NCI-H524 treated with DMSO at 0.1 percent for 48 hours (cell line): ENCODE measurements around the gene FARS2.

Source experiments
- DNase-seq: peaks from one replicate; lab custom pipeline; 2025; lab: John Stamatoyannopoulos, UW

FARS2 gene

GRCh38 chr6:5587648-5588047, 326.3 kb downstream of the FARS2 start:
- no peak for DNase-seq

GRCh38 chr6:5589422-5590141, 328.3 kb downstream of the FARS2 start:
- no peak for DNase-seq

- no peak for DNase-seq
These were observed 328.9 kb downstream of the FARS2 start for GRCh38 chr6:5590187-5590586.

- DNase-seq: no peak
These were observed 331.7 kb downstream of the FARS2 start for GRCh38 chr6:5592886-5593519.

- no peak for DNase-seq
These were observed 333.9 kb downstream of the FARS2 start for GRCh38 chr6:5595184-5595583.

GRCh38 chr6:5597413-5597812, 336.1 kb downstream of the FARS2 start:
- no peak for DNase-seq

GRCh38 chr6:5598123-5598522, 336.8 kb downstream of the FARS2 start:
- no peak for DNase-seq

GRCh38 chr6:5599127-5599526, 337.8 kb downstream of the FARS2 start:
- no peak for DNase-seq

GRCh38 chr6:5605937-5606336, 344.6 kb downstream of the FARS2 start:
- no peak for DNase-seq

GRCh38 chr6:5606546-5606945, 345.2 kb downstream of the FARS2 start:
- no peak for DNase-seq

- no peak for DNase-seq
These were observed 349.3 kb downstream of the FARS2 start for GRCh38 chr6:5610640-5611039.

GRCh38 chr6:5617179-5617578, 355.9 kb downstream of the FARS2 start:
- no peak for DNase-seq

- DNase-seq: no peak
These were observed 357.9 kb downstream of the FARS2 start for GRCh38 chr6:5619249-5619648.

GRCh38 chr6:5622276-5623005, 361.1 kb downstream of the FARS2 start:
- no peak for DNase-seq

- no peak for DNase-seq
These were observed 362.5 kb downstream of the FARS2 start for GRCh38 chr6:5623769-5624168.

GRCh38 chr6:5624256-5624655, 362.9 kb downstream of the FARS2 start:
- DNase-seq: no peak

- no peak for DNase-seq
These were observed 365.6 kb downstream of the FARS2 start for GRCh38 chr6:5626727-5627426.

GRCh38 chr6:5630636-5631035, 369.3 kb downstream of the FARS2 start:
- DNase-seq: no peak

- no peak for DNase-seq
These were observed 371.1 kb downstream of the FARS2 start for GRCh38 chr6:5632348-5632935.

GRCh38 chr6:5634525-5634924, 373.2 kb downstream of the FARS2 start:
- no peak for DNase-seq

- DNase-seq: peak; percentile 79
These were observed 375.1 kb downstream of the FARS2 start for GRCh38 chr6:5636210-5637030.
